COLO829 (cell line): ENCODE results near the gene CERS6.
"Not testable (repeated sequence)": the region's sequence is repeated elsewhere in the genome, so short reads cannot be mapped to it uniquely, and the experiment has no call there.

ENCODE experiments used
- DNase-seq: peaks from one replicate; pipeline ENCODE4 v3.0.0; 2012; ENCODE audit warnings: low spot score

The CERS6 gene

GRCh38 chr2:168641636-168642035 lies 185.6 kb downstream of the CERS6 start:
- no peak for DNase-seq

GRCh38 chr2:168642873-168643272 lies 186.8 kb downstream of the CERS6 start:
- no peak for DNase-seq

GRCh38 chr2:168643979-168644378 lies 187.9 kb downstream of the CERS6 start:
- DNase-seq, result no peak

- no peak for DNase-seq
Observed at GRCh38 chr2:168645696-168646338, 189.7 kb downstream of the CERS6 start.

- no peak for DNase-seq
Observed at GRCh38 chr2:168649105-168649504, 193.0 kb downstream of the CERS6 start.

GRCh38 chr2:168649562-168649961 lies 193.5 kb downstream of the CERS6 start:
- no peak for DNase-seq

GRCh38 chr2:168650139-168650538 lies 194.1 kb downstream of the CERS6 start:
- no peak for DNase-seq

- no peak for DNase-seq
Observed at GRCh38 chr2:168650781-168651180, 194.7 kb downstream of the CERS6 start.

GRCh38 chr2:168652997-168653921 lies 197.2 kb downstream of the CERS6 start:
- DNase-seq, result no peak

GRCh38 chr2:168654705-168655104 lies 198.6 kb downstream of the CERS6 start:
- DNase-seq, result no peak

- no peak for DNase-seq
Observed at GRCh38 chr2:168655207-168655606, 199.1 kb downstream of the CERS6 start.

GRCh38 chr2:168657378-168657777 lies 201.3 kb downstream of the CERS6 start:
- not testable (repeated sequence) for DNase-seq

- no peak for DNase-seq
Observed at GRCh38 chr2:168658706-168659105, 202.6 kb downstream of the CERS6 start.

GRCh38 chr2:168660870-168661862 lies 205.1 kb downstream of the CERS6 start:
- DNase-seq, result no peak

GRCh38 chr2:168661863-168662256 lies 205.8 kb downstream of the CERS6 start:
- DNase-seq, result no peak

- DNase-seq, result peak; percentile 87
Observed at GRCh38 chr2:168662651-168663208, 206.7 kb downstream of the CERS6 start.

- no peak for DNase-seq
Observed at GRCh38 chr2:168663993-168664392, 207.9 kb downstream of the CERS6 start.

GRCh38 chr2:168664715-168665114 lies 208.6 kb downstream of the CERS6 start:
- not testable (repeated sequence) for DNase-seq

- no peak for DNase-seq
Observed at GRCh38 chr2:168666339-168666738, 210.3 kb downstream of the CERS6 start.

GRCh38 chr2:168667156-168667555 lies 211.1 kb downstream of the CERS6 start:
- no peak for DNase-seq

- no peak for DNase-seq
Observed at GRCh38 chr2:168669151-168669550, 213.1 kb downstream of the CERS6 start.

- DNase-seq, result no peak
Observed at GRCh38 chr2:168670478-168670877, 214.4 kb downstream of the CERS6 start.
